ENCODE data around the gene CEPT1.

Gene CEPT1

DNA sequence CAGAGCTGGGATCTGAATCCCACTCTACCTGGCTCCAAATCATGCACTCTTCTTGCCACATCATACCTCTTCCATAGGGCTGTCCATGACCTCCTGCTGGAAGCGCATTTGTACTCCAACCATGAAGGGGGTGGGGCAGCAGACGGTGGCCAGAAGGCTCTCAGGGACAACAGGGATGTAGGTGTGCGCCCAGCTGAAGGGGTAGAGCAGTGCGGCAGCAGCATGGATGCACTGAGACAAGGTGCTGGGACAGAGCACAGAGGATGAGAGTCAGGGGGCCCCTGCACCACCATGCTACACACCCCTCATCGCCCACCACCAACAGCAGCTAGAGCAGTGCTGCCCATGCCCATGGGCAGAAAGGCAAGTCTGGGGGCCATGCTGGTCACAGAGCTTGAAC lies 52.1 kb downstream of the CEPT1 start:
- no peak for DNase-seq (ENCODE audit: low read depth in 2 of 2, low spot score in 1 of 2)

DNA sequence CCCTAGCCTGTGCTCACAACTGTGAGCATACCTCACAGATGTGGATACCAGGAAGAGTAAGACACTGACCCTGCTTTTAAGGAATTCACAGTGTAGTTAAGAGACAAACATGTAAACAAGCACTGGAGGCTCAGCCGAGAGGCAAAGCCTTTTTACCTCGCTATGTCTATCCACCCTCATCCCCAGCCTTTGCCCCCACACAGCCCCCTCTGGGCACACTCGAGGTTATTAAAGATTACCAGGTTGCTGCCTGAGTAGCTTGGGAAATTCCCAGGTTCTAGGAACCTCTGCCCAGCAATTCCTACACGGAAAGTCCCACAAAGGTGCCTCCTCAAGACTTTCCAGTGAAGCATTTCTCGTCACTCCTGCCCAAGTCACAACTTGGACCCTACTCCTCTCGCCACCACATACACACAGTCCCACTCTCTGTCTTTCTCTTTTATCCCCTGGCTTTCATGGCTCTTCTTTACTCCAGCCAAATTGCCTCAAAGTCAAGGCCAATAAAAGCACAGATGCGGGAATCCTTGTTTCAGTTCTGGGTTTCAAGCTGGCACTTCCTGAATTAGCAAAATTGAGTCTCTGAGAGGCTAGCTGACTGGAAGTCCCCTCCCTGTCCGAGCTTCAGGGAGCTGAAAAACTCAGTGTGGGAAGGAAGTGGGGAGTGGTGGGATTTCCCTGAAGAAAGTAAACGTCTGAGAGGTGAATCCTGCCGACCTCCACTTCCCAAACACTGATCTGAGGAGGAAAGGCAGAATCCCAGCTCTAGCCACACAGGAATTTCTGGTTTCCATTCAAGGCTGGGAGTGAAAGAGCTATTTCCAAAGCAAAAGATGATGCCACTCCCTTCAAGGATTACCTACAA lies 52.9 kb downstream of the CEPT1 start:
- DNase-seq (ENCODE audit: low read depth in 2 of 2, low spot score in 1 of 2): no peak

GRCh38 chr1:111193712-111194480 lies 53.9 kb downstream of the CEPT1 start:
- no peak for DNase-seq (ENCODE audit: low read depth in 2 of 2, low spot score in 1 of 2)

DNA sequence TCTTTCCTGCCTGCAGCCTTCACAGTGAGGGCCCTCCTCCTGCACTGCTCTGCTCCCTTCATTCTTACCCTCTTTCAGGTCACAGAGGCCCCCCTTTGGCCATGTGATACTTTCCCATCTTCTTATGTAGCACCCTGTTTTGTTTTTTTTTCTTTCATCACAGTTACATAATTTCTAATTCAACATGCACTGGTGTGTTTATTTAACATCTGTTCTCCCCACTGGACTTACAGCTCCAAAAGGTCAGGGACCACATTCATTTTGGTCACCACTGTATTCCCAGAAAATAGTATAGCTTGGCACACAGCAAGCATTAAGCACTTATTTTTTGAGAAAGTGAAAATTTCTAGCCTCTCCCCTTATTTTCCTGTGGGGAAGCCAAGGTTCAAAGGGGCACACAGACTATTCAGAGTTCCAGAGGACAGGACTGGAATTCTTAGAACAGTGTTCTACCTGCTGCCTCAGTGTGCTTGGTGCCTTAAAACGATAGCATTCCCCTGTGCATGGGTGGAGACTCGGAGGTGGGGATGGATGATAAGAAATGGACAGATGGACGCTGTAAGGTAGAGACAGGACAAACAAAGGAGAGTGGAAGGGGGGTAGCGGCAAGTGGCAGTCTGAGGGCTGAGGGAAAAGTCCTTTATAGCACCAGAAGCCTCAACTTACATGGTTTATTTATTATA lies 55.1 kb downstream of the CEPT1 start:
- DNase-seq (ENCODE audit: low read depth in 2 of 2, low spot score in 1 of 2): no peak

GRCh38 chr1:111196213-111196612 lies 56.2 kb downstream of the CEPT1 start:
- DNase-seq (ENCODE audit: low read depth in 2 of 2, low spot score in 1 of 2): no peak

GRCh38 chr1:111197598-111198284 lies 57.7 kb downstream of the CEPT1 start:
- DNase-seq (ENCODE audit: low read depth in 2 of 2, low spot score in 1 of 2): no peak

DNA sequence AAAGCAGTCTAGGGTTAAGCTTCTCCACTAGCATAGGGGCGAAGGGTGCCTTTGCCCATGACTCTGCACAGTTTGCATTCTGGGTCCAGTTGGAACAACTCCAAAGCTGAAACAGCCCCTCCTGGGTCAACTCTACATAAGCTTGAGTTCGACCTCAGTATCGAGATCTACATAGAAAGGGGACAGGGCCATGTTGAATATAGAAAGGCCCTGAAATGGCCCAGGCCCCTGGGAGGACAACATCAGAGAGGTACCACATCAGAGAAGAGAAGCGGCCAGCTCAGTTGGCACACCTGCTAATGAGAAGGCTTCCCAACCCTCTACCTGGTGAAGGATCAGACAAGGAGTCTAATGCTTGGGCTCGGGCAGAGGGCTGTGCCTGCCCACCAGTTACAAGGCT lies 58.8 kb downstream of the CEPT1 start:
- DNase-seq (ENCODE audit: low read depth in 2 of 2, low spot score in 1 of 2): no peak

- DNase-seq (ENCODE audit: low read depth in 2 of 2, low spot score in 1 of 2): no peak
These were observed 59.3 kb downstream of the CEPT1 start for GRCh38 chr1:111199329-111199728.

GRCh38 chr1:111199881-111200801 lies 60.1 kb downstream of the CEPT1 start, which contains the start of gene DENND2D:
Gene DENND2D (minus strand): TSS chr1:111200646. CDS start chr1:111200459, 187 bp downstream.
- peak in 1 of 2 donors; percentile 39 for DNase-seq (ENCODE audit: low read depth in 2 of 2, low spot score in 1 of 2)

DNA sequence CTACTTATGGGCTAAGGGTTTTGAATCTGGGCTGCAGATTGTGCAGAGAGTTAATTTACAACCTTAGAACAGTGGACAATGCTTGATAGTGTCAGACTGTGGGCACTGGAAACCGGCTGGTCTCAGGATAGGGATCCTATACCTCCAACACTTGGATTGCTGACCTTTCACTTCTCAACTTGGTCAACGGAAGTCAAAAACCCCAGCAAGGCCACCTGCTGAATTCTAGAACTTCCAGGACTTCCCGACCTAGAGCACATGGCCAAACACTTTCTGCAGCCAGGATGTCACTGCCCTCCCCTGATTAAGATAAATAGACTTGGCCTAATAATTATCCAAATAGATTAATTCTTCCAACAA lies 60.8 kb downstream of the CEPT1 start:
- DNase-seq (ENCODE audit: low read depth in 2 of 2, low spot score in 1 of 2): no peak

DNA sequence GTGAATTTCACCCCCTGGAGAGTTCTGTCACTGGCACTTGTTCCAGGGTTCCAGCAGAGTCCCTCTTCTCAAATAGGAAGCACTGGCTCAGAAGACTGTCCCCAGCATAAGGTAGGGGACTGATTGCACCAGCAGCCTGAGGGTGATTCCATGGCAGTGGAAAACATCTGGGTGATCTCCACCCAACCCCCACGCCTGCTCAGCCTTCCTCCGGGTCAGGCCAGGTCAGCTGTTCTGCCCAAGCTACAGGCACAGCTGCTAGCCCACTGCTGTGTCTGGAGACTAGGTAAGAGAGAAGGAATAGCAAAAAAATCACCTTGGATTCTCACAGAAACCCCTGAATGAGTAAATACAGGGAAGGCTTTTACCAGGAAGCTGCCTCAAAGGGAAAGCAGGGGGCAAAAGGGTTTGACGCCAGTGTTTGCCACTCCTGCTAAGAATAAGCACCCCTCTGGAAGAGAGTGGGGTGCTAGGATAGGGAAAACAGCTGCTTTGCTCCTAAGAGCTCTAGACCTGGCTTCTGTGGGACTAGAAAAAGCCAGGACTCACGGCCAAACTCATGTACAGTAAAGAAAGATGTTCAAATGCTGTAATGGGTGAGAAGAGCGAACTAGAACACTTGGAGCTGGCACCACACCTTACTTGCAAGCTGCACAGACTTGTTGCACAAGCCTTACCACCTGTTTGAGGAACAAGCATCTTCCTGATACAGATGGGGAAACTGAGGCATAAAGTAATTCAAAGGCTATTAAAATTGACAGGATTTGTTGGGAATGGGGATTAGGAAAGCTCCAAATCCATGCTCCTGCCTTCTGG lies 61.5 kb downstream of the CEPT1 start:
- no peak for DNase-seq (ENCODE audit: low read depth in 2 of 2, low spot score in 1 of 2)

GRCh38 chr1:111202366-111202706 lies 62.3 kb downstream of the CEPT1 start:
- no peak for DNase-seq (ENCODE audit: low read depth in 2 of 2, low spot score in 1 of 2)

DNA sequence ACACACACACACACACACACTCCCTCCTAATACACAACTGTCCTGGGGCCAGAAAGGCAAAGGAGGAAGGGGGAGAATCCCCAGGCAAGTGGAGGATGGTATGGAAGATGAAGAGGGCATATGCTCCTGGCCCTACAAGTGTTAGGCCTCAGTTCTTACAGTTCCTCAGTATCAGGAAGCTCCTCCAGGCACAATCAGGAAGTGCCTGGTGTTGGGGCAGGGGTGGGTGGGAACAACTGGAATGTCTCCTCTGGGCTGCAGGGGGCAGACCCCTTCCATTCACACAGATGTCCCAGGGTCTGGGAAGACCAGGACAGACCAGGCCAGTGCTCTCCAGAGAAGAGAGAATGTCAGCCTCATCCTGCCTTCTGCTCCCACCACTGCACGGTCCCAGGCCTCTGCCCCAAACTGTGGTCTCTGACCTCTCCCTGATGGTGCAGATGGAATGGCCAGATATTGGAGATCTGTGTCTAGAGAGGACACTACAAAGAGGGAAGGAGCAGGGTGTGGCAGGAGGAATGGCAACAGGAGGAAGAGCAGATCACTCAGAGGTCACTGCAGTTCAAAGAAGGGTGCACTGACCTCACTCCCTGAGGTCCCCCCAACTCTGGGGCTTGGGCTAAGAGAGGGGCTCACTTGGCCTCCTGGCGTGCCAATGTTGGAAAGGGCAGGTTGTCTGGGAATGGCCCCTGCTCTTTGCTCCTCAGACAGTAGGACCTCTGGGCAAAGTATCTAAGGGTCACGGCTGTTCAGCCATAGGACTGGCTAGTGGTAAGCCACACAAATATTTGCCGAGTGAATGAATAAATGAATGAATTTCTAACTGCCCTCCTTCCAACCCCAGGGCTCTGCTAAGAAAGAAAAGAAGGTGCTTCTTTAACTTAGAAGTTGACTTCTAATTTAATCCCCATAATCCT lies 62.9 kb downstream of the CEPT1 start:
- no peak for DNase-seq (ENCODE audit: low read depth in 2 of 2, low spot score in 1 of 2)

DNA sequence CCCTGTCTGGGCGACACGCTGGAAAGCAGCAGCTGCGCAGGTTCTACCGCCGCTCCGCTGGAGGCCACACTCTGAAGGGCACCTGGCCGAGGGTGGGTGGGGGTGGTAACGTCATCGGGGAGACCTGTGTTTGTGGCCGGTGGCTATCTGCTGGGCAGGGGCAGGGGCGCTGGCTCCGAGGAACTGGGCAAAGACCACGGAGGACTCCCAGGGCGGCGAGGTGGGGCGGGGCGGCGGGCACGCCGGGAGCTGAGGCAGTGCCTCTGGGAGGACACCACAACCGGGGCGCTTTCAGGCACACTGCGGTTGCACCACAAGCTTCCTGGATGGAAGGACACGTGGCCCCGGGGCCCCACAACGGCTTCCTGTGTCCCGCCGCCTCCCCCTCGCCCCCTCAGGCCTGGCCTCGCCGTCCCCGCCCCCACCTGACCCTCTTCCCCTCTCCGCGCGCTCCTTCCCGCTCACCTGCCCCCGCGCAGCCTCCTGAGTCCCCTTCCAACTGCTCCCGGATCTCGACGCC lies 63.7 kb downstream of the CEPT1 start:
- DNase-seq (ENCODE audit: low read depth in 2 of 2, low spot score in 1 of 2): peak; percentile 60 to 77

GRCh38 chr1:111204201-111204982 lies 64.4 kb downstream of the CEPT1 start:
- DNase-seq (ENCODE audit: low read depth in 2 of 2, low spot score in 1 of 2): peak in 1 of 2 donors; percentile 50

- DNase-seq (ENCODE audit: low read depth in 2 of 2, low spot score in 1 of 2): no peak
These were observed 65.1 kb downstream of the CEPT1 start for GRCh38 chr1:111204983-111205713.

GRCh38 chr1:111205714-111206050 lies 65.7 kb downstream of the CEPT1 start:
- no peak for DNase-seq (ENCODE audit: low read depth in 2 of 2, low spot score in 1 of 2)
